GM19193 (cell line): ENCODE measurements around the gene GSDME.

Source experiments
- POLR2A ChIP-seq: IDR thresholded peaks from 4 replicates; pipeline ENCODE4 v1.6.1; 2011; ENCODE audit not compliant: insufficient read depth, insufficient read length; ENCODE audit errors: extremely low read depth

The GSDME gene

GRCh38 chr7:24752073-24752800, 5.0 kb downstream of the GSDME start:
- TF ChIP-seq POLR2A: no peak

GRCh38 chr7:24751484-24751883, 5.8 kb downstream of the GSDME start:
- TF ChIP-seq POLR2A: no peak

DNA sequence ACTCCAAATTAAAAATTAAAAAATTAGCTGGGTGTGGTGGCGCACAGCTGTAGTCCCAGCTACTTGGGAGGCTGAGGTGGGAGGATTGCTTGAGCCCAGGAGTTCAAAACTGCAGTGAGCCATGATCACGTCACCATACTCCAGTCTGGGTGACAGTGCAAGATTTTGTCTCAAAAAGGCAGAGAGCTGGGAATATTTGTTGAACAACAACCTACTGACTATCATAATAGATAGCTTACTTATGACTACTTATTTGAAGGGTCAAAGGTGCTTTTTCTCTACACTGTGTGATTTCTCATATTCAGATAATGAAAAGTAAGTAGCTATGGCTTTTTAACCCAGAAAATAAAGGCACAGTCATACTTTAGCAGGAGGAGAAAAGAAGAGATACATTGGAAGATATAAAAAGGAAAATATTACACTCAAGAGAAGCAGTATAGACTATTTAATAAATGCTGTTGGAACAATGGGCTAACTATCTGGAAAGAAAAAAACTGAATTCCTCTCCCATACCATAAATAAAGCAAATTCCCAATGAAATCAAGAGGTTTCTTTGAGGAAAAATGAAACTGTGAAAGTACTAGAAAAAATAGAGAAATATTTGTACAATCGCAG, 6.7 kb downstream of the GSDME start:
- TF ChIP-seq POLR2A: no peak

GRCh38 chr7:24748521-24748920, 8.7 kb downstream of the GSDME start:
- no peak for TF ChIP-seq POLR2A

- TF ChIP-seq POLR2A: no peak
These were observed 11.9 kb downstream of the GSDME start for GRCh38 chr7:24745355-24745754.

DNA sequence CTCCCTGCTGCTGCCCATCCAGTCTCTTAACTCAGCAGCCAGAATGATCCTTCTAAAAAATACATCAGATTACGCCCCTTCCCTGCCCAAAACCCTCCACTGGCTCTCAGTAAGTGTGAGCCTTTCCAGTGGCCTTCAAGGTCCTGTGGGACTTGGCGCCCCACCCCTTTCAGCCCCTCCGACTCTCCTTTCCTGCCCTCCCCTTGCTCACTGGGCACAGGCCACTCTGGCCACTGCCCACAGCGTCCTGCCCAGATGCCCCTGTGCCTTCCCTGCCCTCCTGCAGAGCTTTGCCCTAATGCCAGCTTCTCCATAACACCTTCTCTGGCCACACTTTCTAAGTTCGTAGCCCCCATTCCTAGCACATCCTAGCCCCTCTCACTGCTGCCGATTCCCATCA, 13.8 kb downstream of the GSDME start:
- TF ChIP-seq POLR2A: no peak

- TF ChIP-seq POLR2A: no peak
These were observed 14.6 kb downstream of the GSDME start for GRCh38 chr7:24742506-24743162.

- TF ChIP-seq POLR2A: no peak
These were observed 15.4 kb downstream of the GSDME start for GRCh38 chr7:24741679-24742505.

- no peak for TF ChIP-seq POLR2A
These were observed 16.4 kb downstream of the GSDME start for GRCh38 chr7:24740871-24741270.

- TF ChIP-seq POLR2A: no peak
These were observed 18.0 kb downstream of the GSDME start for GRCh38 chr7:24739306-24739705.

- TF ChIP-seq POLR2A: no peak
These were observed 18.7 kb downstream of the GSDME start for GRCh38 chr7:24738577-24738976.

- no peak for TF ChIP-seq POLR2A
These were observed 20.0 kb downstream of the GSDME start for GRCh38 chr7:24737281-24737680.

GRCh38 chr7:24734306-24734705, 23.0 kb downstream of the GSDME start:
- no peak for TF ChIP-seq POLR2A

DNA sequence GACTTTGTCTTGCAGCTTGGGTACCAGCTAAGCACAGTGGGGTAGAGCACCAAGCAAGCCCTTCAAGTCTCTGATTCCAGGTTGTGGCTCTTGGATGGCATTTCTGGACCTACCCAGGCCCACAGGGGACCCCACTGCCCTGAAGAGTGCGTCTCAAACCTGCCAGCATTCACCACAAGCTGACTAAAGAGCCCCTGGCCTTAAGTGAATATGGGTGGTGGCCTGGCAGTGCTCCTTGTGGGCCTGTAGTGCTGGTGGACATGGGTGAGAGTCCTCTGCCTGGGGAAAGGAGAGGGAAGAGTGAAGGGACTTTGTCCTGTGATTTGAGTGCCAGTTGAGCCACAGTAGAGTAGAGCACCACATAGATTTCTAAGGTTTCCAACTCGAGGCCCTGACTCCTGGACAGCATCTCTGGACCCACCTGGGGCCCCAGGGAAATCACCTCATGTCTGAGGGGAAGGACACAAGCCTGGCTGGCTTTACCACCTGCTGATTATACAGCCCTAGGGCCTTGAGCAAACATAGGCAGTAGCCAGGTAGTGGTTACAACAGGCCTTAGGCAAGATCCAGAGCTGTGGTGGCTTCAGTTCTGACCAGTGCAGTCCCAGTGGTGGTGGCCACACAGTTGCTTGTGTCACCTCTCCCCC, 23.7 kb downstream of the GSDME start:
- TF ChIP-seq POLR2A: no peak
